Measurements from ENCODE around the gene DSC2. TPM values are rescaled to one million over a fixed set of nuclear protein-coding genes. Genes with fewer than 3 reads are reported as not detected.

Gene DSC2
- total RNA-seq (2022; extraction: Qiagen RNA extraction) = 0.94 to 1.6 TPM (median 1.2 TPM) in 5 replicates

GRCh38 chr18:31102025-31102684 is at the start of gene DSC2:
Gene DSC2 (minus strand): TSS chr18:31102421. CDS start chr18:31101971, 450 bp downstream.

GRCh38 chr18:31042406-31043181 is 59.6 kb downstream of the DSC2 start, which contains the start of gene DSC3:
Gene DSC3 (minus strand): TSS chr18:31042742. CDS start chr18:31042660, 82 bp downstream.

Other genes starting within 250 kb of the DSC2 start
- gene DSC3, start 59.7 kb downstream of the DSC2 start, total RNA-seq (2022; extraction: Qiagen RNA extraction) = 1.2 to 2.2 TPM (median 1.7 TPM) in 5 replicates
- gene DSC1, start 60.4 kb upstream of the DSC2 start, total RNA-seq (2022; extraction: Qiagen RNA extraction) = not detected in 5 replicates
- gene DSG1, start 215.7 kb upstream of the DSC2 start, total RNA-seq (2022; extraction: Qiagen RNA extraction) = not detected in 5 replicates

All from A549 treated with CORT108297 at 1 μM for 4 hours (cell line).